ENCODE measurements around the gene KLHL29. TPM values are rescaled to one million over a fixed set of nuclear protein-coding genes. Genes with fewer than 3 reads are reported as not detected.

KLHL29 gene
- total RNA-seq, 2 experiments from 2014 or later = 0.10 to 0.33 TPM

DNA sequence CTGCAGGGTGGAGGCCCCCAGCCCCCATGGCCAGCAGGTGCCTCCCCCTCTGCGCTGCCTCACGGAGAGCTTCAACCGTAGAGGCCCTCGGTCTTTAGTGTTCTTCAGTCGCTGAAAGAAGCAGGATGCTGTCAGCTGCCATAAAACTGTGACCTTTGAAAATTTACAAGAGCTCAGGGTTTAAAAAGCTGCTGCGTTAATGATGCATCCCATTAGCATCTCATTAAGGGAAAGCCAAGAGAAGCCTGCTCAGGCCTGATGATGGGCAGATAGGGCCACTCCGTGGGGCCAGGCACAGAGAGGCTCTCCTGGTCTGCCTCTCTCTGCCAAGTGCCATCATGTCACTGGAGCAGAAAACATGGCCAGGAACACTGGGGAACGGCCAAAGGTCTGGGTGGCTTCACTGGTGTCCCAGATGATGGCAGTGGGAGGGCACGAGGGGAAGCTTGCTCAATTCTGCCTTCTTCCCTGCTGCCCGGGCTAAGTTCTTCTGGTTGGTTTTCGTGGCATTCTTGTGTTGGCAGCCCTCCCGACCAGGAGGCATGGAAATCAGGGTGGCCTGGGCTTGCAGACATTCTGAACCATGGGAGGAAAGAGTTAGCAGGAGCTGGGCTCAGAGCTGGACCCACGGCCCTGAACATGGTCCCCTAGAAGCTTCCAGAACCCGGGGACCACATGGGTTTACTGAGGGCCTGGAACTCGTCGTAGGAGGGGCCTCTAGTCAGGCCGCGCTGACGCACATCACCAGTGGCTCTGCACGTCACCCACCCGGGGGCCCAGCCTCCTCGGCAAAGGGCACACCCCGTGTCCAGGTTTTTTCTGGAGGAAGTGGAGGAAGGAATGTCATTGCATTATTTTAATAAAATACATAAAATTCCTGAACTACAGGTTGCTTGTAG lies 250.7 kb downstream of the KLHL29 start:
- Mint-ChIP-seq H3K36me3 (ENCODE audit: low read depth) (no peaks in the 10 kb centered on the region), H3K9me3 (no peaks in the 10 kb centered on the region), H3K4me3 (no peak overlapping the region), H3K4me1 (no peaks in the 10 kb centered on the region), H3K27ac (no peak overlapping the region), H3K27me3 (peaks cover 1% of the 10 kb centered on the region)
- CTCF ChIA-PET = no interaction called here
- no peak for DNase-seq
- POLR2A ChIA-PET = no interaction called here

GRCh38 chr2:23636426-23636825 lies 251.4 kb downstream of the KLHL29 start:
- Mint-ChIP-seq H3K36me3 (ENCODE audit: low read depth) (no peaks in the 10 kb centered on the region), H3K9me3 (no peaks in the 10 kb centered on the region), H3K4me3 (no peak overlapping the region), H3K27me3 (peaks cover 1% of the 10 kb centered on the region), H3K27ac (no peak overlapping the region), H3K4me1 (no peaks in the 10 kb centered on the region)
- ChIA-PET POLR2A (no interaction called here), CTCF (no interaction called here)
- DNase-seq = no peak

DNA sequence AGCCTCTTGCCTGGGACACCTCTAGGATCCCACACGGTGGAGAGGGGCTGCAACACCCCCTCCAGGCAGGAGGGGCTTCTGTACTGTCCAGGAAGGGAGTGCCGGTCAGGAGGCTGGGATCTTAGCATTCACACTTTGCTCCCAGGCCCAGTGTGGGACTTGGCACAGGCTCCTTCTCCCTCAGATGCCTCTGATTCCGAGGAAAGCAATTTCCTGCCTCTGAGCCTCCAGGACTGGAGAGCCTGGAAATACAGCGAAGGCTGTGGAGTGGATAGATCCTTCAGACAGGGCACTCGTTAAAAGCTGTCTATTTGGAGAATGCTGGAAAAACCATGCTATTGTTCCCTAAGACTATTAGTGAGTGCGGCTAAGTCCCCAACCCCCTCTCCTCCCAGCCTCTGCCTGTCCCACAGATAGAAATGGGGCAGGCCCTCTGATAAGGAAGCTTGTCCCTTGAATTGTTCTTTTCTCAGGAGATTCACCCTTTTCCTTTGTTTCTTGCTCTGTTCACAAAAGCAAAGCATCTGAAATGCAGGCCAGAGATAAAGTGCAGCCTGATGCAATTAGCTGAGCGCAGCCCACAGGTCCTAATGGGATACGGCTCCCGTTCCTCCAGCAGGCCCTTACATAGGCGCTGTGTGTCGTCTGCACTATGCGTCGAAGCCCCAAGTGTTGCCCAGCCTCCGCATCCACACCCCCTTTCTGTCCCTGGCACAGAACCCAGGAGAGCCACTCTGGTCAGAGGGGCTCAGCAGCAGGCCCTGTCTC lies 252.2 kb downstream of the KLHL29 start:
- peaks cover 1% of the 10 kb centered on the region for H3K27me3 Mint-ChIP-seq
- POLR2A ChIA-PET = no interaction called here
- H3K4me1 Mint-ChIP-seq = no peaks in the 10 kb centered on the region
- no peak for DNase-seq
- H3K36me3 Mint-ChIP-seq (ENCODE audit: low read depth) = no peaks in the 10 kb centered on the region
- CTCF ChIA-PET = no interaction called here
- H3K9me3 Mint-ChIP-seq = no peaks in the 10 kb centered on the region
- H3K27ac Mint-ChIP-seq = no peak overlapping the region
- no peak overlapping the region for H3K4me3 Mint-ChIP-seq

DNA sequence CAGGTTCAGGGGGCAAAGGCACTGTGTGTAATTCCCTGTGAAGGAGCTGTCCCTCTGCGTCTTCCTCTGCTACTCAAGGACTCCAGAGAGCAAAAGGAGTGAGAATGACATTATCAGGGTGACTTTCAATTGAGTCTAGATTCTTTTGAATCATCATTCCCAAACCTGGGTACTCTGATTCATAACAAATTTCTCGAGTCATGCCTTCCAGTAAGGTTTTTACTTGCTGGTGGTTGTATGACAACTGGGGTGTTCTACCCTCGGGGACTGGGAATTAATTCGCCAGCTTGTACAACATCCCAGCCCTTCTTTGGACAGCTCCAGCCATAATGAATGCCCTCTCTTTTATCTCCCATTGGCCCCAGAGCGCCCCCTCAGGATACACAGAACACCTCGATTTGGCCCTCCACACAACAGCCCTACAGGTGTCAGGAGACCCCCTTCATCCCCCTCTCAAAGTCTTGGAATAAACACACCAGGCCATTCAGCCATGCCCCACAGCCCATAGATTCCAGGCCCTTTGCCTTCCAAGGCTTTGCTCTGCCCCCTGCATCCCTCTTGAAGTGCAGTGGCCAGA lies 254.5 kb downstream of the KLHL29 start:
- no peak for DNase-seq
- Mint-ChIP-seq H3K27ac (no peak overlapping the region), H3K27me3 (peaks cover 1% of the 10 kb centered on the region), H3K4me3 (no peak overlapping the region), H3K36me3 (ENCODE audit: low read depth) (no peaks in the 10 kb centered on the region), H3K4me1 (no peaks in the 10 kb centered on the region), H3K9me3 (no peaks in the 10 kb centered on the region)
- CTCF ChIA-PET = interaction anchor here (2.0 kb wide), 1 partner anchor 16 kb away, joined by 5 read pairs; no protein-coding TSS in a partner anchor
- POLR2A ChIA-PET = no interaction called here

GRCh38 chr2:23640711-23641110 lies 255.7 kb downstream of the KLHL29 start:
- no peak for DNase-seq
- H3K27ac Mint-ChIP-seq = no peak overlapping the region
- no peak overlapping the region for H3K4me3 Mint-ChIP-seq
- CTCF ChIA-PET = interaction anchor here (2.0 kb wide), 1 partner anchor 17 kb away, joined by 5 read pairs; no protein-coding TSS in a partner anchor
- H3K27me3 Mint-ChIP-seq = peaks cover 1% of the 10 kb centered on the region
- H3K36me3 Mint-ChIP-seq (ENCODE audit: low read depth) = no peaks in the 10 kb centered on the region
- no peaks in the 10 kb centered on the region for H3K4me1 Mint-ChIP-seq
- H3K9me3 Mint-ChIP-seq = no peaks in the 10 kb centered on the region
- POLR2A ChIA-PET = no interaction called here

DNA sequence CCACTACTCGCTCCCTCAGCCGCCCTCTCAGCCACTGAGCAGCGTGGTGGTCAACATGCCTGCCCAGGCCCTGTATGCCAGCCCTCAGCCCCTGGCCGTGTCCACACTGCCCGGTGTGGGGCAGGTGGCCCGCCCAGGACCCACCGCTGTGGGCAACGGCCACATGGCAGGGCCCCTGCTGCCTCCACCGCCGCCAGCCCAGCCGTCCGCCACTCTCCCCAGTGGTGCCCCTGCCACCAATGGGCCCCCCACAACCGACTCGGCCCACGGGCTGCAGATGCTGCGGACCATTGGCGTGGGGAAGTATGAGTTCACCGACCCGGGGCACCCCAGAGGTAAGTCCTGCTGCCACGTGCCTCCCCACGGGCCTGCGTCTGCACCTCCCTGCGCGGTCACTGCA lies 257.5 kb downstream of the KLHL29 start:
- no peak overlapping the region for H3K4me3 Mint-ChIP-seq
- H3K4me1 Mint-ChIP-seq = no peaks in the 10 kb centered on the region
- no peak overlapping the region for H3K27ac Mint-ChIP-seq
- POLR2A ChIA-PET = no interaction called here
- DNase-seq = no peak
- H3K36me3 Mint-ChIP-seq (ENCODE audit: low read depth) = no peaks in the 10 kb centered on the region
- CTCF ChIA-PET = no interaction called here
- no peaks in the 10 kb centered on the region for H3K27me3 Mint-ChIP-seq
- H3K9me3 Mint-ChIP-seq = no peaks in the 10 kb centered on the region

DNA sequence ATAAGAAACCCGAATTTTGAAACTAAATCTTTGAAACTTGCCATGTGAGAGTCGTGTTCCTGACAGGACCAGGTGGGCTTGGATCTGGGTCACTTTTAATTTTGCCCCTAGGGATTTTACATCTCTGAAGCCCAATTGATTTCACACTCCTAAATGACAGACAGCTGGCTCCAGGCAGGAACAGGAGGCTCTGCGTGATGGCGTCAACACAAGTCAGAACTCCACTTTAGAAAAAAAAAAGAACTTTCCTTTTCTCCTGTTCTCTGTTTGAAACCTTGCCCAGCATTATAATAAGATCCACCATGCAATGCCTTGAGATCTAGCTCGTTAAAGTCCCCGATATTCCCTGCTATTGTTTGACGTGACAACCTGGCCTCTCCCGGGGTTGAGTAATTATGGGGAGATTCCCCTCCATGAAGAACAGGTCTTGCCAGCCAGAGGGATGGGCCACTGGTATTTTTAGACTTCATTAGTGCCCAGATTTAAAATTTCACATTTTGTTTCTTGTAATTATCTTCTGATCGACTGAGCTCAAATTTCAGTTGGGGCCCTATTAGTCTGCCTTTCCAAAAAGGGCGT lies 260.3 kb downstream of the KLHL29 start:
- H3K9me3 Mint-ChIP-seq = no peaks in the 10 kb centered on the region
- H3K27me3 Mint-ChIP-seq = no peaks in the 10 kb centered on the region
- H3K27ac Mint-ChIP-seq = no peak overlapping the region
- DNase-seq = no peak
- no peaks in the 10 kb centered on the region for H3K4me1 Mint-ChIP-seq
- H3K36me3 Mint-ChIP-seq (ENCODE audit: low read depth) = no peaks in the 10 kb centered on the region
- H3K4me3 Mint-ChIP-seq = no peak overlapping the region
- ChIA-PET POLR2A (no interaction called here), CTCF (no interaction called here)

- Mint-ChIP-seq H3K36me3 (ENCODE audit: low read depth) (no peaks in the 10 kb centered on the region), H3K27me3 (no peaks in the 10 kb centered on the region), H3K27ac (no peak overlapping the region), H3K4me1 (no peaks in the 10 kb centered on the region), H3K9me3 (no peaks in the 10 kb centered on the region), H3K4me3 (no peak overlapping the region)
- ChIA-PET CTCF (no interaction called here), POLR2A (no interaction called here)
- no peak for DNase-seq
Measured at GRCh38 chr2:23647563-23647962, 262.6 kb downstream of the KLHL29 start.

GRCh38 chr2:23649303-23649702 lies 264.3 kb downstream of the KLHL29 start:
- H3K36me3 Mint-ChIP-seq (ENCODE audit: low read depth) = no peaks in the 10 kb centered on the region
- H3K9me3 Mint-ChIP-seq = no peaks in the 10 kb centered on the region
- H3K4me1 Mint-ChIP-seq = no peaks in the 10 kb centered on the region
- no peaks in the 10 kb centered on the region for H3K27me3 Mint-ChIP-seq
- DNase-seq = no peak
- H3K4me3 Mint-ChIP-seq = no peak overlapping the region
- ChIA-PET CTCF (no interaction called here), POLR2A (no interaction called here)
- H3K27ac Mint-ChIP-seq = no peak overlapping the region

GRCh38 chr2:23649819-23650218 lies 264.8 kb downstream of the KLHL29 start:
- no peak overlapping the region for H3K4me3 Mint-ChIP-seq
- no peaks in the 10 kb centered on the region for H3K36me3 Mint-ChIP-seq (ENCODE audit: low read depth)
- no peak for DNase-seq
- H3K27me3 Mint-ChIP-seq = no peaks in the 10 kb centered on the region
- CTCF ChIA-PET = no interaction called here
- no peaks in the 10 kb centered on the region for H3K4me1 Mint-ChIP-seq
- H3K27ac Mint-ChIP-seq = no peak overlapping the region
- POLR2A ChIA-PET = no interaction called here
- no peaks in the 10 kb centered on the region for H3K9me3 Mint-ChIP-seq

- Mint-ChIP-seq H3K4me1 (no peaks in the 10 kb centered on the region), H3K27ac (no peak overlapping the region), H3K9me3 (no peaks in the 10 kb centered on the region), H3K27me3 (no peaks in the 10 kb centered on the region), H3K4me3 (no peak overlapping the region), H3K36me3 (ENCODE audit: low read depth) (no peaks in the 10 kb centered on the region)
- no peak for DNase-seq
- POLR2A ChIA-PET = no interaction called here
- CTCF ChIA-PET = no interaction called here
Measured at GRCh38 chr2:23651187-23652080, 266.5 kb downstream of the KLHL29 start.

DNA sequence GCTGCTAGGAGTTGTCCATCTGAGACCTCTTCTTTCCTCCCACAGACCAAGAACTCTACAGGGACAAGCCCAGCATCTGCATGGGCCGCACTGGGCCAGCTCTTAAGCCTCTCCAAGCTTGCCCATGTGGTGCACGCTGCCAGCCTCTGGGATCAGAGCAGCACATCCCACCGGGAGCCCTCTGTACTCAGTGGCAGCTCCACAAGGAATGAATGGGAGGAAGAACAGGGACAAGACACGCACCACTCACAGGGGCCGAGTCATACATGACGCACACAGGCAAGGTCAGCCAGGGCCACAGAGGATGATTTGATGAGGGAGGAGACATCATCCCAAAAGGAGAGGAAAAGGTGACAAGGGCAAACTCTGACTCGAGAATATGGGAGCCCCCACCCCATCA lies 268.3 kb downstream of the KLHL29 start:
- POLR2A ChIA-PET = interaction anchor here (0.6 kb wide), 1 partner anchor 113 kb away, joined by 3 read pairs; no protein-coding TSS in a partner anchor
- no peaks in the 10 kb centered on the region for H3K9me3 Mint-ChIP-seq
- H3K4me1 Mint-ChIP-seq = no peaks in the 10 kb centered on the region
- H3K36me3 Mint-ChIP-seq (ENCODE audit: low read depth) = no peaks in the 10 kb centered on the region
- DNase-seq = no peak
- H3K4me3 Mint-ChIP-seq = no peak overlapping the region
- CTCF ChIA-PET = interaction anchor here (0.7 kb wide), 1 partner anchor 360 kb away, joined by 4 read pairs; no protein-coding TSS in a partner anchor
- H3K27me3 Mint-ChIP-seq = no peaks in the 10 kb centered on the region
- H3K27ac Mint-ChIP-seq = no peak overlapping the region
